ENCODE results near the gene ZNF22.

DNA sequence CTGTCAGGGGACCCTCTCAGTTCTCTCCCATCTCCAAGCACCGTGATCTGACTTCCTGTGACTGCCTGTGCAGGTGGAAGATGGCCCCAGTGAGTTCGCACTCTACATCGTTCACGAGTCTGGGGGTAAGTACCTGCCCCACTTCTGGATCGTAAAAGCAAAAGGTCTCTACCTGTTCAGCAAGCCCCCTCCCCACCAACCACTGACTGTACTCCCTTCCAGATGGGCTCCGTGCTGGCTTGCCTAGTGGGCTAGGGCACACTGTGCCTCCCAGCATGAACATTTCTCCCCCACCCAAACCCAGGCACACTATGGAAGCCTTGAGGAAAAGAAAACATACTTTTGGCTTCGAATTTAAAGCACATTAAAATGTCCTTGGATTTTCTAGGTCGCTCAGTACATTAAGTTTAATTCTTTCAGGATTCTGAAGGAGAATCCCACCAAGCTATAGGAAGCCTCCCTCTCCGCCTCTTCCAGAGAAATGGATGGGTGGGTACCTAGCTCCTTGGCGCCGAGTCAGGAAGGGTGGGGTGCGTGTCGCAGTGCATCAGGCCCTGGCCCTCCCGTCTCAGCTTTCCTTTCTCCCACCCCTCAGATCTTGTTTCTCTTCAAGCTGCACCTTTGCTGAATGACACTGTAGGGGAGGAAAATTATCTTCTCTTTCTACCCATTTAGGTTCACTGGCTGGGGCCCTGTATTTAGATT, 11.0 kb upstream of the ZNF22 start:
- TF ChIP-seq EP300 (IDR thresholded peaks at IDR 0.05): no peak
- no peak for TF ChIP-seq CTCF (IDR thresholded peaks at IDR 0.05)

All from stomach (tissue), 4 donors.